ENCODE data around the gene CYP4F8.

- TF ChIP-seq POLR2AphosphoS5 (IDR thresholded peaks at IDR 0.05; ENCODE audit: low read depth, low read length): no peak
- TF ChIP-seq SIN3A (IDR thresholded peaks at IDR 0.05; ENCODE audit: borderline replicate concordance, insufficient read depth, low read depth, low read length): no peak
These were observed 19.1 kb downstream of the CYP4F8 start for GRCh38 chr19:15634105-15634504.
